ENCODE results near the gene PRRX2. TPM values are rescaled to one million over a fixed set of nuclear protein-coding genes. Genes with fewer than 3 reads are reported as not detected.
"Not testable (repeated sequence)": the region's sequence is repeated elsewhere in the genome, so short reads cannot be mapped to it uniquely, and the experiment has no call there.

Gene PRRX2
- total RNA-seq, 2 donors from 2014 or later = 3.3 to 6.1 TPM

- Mint-ChIP-seq H3K36me3 (ENCODE audit: insufficient read depth in 2 of 2) (no peaks in the 10 kb centered on the region), H3K27ac (no peak overlapping the region), H3K4me3 (no peak overlapping the region), H3K9me3 (no peaks in the 10 kb centered on the region), H3K4me1 (ENCODE audit: low read depth) (no peaks in the 10 kb centered on the region), H3K27me3 (ENCODE audit: low read depth) (no peaks in the 10 kb centered on the region)
- no peak for ATAC-seq (replicated peaks in 1 of 2)
- DNase-seq = no peak
Measured at GRCh38 chr9:129649726-129650679, 15.4 kb upstream of the PRRX2 start.

DNA sequence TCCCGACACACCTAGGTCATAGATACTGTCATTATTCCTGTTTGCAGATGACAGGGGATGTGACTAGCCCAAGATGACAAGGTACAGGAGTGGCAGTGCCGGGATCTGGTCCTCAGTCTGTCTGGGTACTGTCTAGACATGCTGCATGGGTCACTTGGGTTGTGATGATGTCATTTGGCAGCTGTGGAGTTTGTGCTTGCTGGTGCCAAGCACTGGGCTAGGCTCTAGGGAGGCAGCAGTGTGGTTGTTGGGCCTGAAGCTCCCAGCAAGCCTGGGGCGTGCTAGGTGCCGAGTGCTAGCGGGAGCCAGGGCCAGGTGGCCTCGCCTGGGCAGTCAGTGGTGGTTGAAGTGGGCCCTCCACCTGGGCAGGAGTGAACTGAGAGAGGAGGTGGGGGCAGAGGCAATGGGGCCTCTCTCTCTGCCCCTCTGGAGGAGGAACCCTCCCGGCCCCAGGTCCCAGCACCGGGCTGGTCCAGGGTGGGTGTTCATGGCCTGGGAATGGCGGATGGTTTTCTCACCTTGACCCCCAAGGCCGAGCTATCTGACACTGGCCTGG, 14.7 kb upstream of the PRRX2 start:
- no peak for DNase-seq
- no peak overlapping the region for H3K27ac Mint-ChIP-seq
- ATAC-seq (replicated peaks in 1 of 2) = no peak
- no peaks in the 10 kb centered on the region for H3K4me1 Mint-ChIP-seq (ENCODE audit: low read depth)
- no peak overlapping the region for H3K4me3 Mint-ChIP-seq
- no peaks in the 10 kb centered on the region for H3K27me3 Mint-ChIP-seq (ENCODE audit: low read depth)
- H3K36me3 Mint-ChIP-seq (ENCODE audit: insufficient read depth in 2 of 2) = no peaks in the 10 kb centered on the region
- no peaks in the 10 kb centered on the region for H3K9me3 Mint-ChIP-seq

DNA sequence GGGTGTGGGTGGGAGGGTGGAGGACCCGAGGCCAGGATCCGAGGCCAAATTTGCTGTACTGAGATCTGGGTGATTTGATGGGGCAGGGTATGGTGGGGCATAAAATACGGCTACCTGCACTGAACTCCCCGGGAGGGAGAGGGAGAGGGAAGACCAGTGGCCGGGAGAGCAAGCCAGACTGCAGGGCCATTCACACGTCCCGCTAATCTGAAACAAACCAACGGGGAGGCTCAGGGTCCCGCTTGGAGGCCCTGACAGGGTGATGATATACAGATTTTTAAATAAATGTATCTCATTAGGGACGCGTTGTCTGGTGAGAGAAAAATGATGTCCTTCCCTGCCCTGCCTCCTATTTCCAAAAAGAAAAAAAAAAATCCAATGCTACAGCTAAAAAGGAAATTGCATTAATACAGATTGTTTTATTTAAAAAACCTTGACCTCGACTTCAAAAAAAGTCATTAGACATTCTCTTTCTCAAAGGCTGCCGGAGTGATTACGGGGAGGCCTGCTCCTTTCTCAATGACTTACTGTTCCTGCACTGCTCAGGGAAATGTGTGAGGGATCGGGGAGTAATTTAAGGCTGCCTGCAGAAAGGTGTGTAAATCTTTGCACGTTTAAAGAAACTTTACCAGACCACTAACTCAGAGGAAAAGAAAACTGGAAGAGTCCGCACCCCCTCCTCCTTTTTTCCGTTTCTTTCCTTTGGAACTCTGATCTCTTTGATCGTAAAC, 11.5 kb upstream of the PRRX2 start:
- ATAC-seq (replicated peaks in 1 of 2) (no peak), DNase-seq (no peak)
- Mint-ChIP-seq H3K9me3 (no peaks in the 10 kb centered on the region), H3K27me3 (ENCODE audit: low read depth) (no peaks in the 10 kb centered on the region), H3K27ac (no peak overlapping the region), H3K4me3 (no peak overlapping the region), H3K4me1 (ENCODE audit: low read depth) (no peaks in the 10 kb centered on the region), H3K36me3 (ENCODE audit: insufficient read depth in 2 of 2) (no peaks in the 10 kb centered on the region)

DNA sequence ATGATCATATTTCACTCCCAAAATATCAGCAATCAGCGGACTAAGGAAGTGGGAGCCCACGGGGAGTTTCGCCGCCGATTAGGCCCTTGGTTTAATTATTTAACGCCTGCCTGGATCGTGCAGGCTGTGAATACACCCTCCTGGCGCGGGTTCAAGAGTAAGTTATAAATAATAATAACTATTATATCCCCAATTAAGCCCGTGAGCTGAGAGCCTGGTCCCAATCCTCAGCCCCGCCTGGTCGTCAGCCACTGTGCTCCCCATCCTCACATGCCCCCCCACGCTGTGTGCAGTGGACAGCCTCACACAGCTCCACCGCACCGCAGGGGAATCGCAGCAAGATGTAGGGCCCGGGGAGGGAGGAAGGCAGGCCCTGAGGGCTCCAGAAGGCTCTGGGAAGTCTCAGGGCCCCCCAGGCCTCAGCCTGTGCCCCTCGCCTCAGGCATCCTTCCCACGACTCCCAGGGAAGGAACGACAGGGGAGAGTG, 10.8 kb upstream of the PRRX2 start:
- Mint-ChIP-seq H3K27me3 (ENCODE audit: low read depth) (no peaks in the 10 kb centered on the region), H3K4me1 (ENCODE audit: low read depth) (no peaks in the 10 kb centered on the region), H3K4me3 (no peak overlapping the region), H3K36me3 (ENCODE audit: insufficient read depth in 2 of 2) (no peaks in the 10 kb centered on the region), H3K27ac (no peak overlapping the region), H3K9me3 (no peaks in the 10 kb centered on the region)
- DNase-seq = no peak
- no peak for ATAC-seq (replicated peaks in 1 of 2)

DNA sequence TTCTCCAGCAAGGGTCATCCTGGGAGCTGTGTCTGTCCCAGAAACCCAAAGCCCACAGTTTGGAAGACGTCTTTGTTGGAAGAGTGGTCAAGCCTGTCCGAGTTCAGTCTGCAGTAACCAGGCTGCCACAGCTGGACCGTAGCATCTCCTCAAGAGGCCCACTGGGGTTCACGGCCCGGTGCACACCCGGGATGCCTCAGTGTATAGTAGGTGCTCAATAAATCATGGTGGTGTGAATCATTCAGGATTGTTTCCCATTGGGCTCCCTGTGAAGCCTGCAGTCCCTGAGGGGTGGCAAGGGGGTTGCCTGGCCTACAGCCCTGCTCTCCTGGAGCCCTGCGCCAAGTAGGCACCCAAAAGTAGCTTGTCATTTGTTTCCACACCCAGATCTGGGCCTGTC, 10.3 kb upstream of the PRRX2 start:
- no peak for ATAC-seq (replicated peaks in 1 of 2)
- H3K9me3 Mint-ChIP-seq = no peaks in the 10 kb centered on the region
- no peak for DNase-seq
- H3K27ac Mint-ChIP-seq = no peak overlapping the region
- H3K36me3 Mint-ChIP-seq (ENCODE audit: insufficient read depth in 2 of 2) = no peaks in the 10 kb centered on the region
- no peak overlapping the region for H3K4me3 Mint-ChIP-seq
- H3K4me1 Mint-ChIP-seq (ENCODE audit: low read depth) = no peaks in the 10 kb centered on the region
- no peaks in the 10 kb centered on the region for H3K27me3 Mint-ChIP-seq (ENCODE audit: low read depth)

DNA sequence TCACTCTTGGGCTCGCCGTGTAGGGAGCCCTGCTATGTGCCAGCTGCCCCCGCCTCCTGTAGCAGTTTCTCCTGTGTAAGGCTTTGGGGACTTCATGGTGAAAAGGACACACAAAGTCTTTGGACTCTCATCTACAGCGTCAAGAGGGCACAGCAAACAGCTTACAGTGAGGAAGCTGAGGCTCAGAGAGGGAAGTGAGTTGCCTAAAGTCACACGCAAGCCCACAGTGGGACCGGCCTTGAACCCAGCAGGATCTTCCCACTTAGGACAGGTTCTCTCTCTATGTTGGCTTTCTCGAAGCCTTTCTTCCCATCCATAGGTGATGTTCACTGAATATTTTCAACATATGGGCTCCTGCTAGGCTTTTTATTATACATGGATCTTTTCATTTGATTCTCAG, 9.8 kb upstream of the PRRX2 start:
- Mint-ChIP-seq H3K4me1 (ENCODE audit: low read depth) (no peaks in the 10 kb centered on the region), H3K27ac (no peak overlapping the region), H3K4me3 (no peak overlapping the region), H3K27me3 (ENCODE audit: low read depth) (no peaks in the 10 kb centered on the region), H3K9me3 (no peaks in the 10 kb centered on the region), H3K36me3 (ENCODE audit: insufficient read depth in 2 of 2) (no peaks in the 10 kb centered on the region)
- ATAC-seq (replicated peaks in 1 of 2) = no peak
- DNase-seq = no peak

DNA sequence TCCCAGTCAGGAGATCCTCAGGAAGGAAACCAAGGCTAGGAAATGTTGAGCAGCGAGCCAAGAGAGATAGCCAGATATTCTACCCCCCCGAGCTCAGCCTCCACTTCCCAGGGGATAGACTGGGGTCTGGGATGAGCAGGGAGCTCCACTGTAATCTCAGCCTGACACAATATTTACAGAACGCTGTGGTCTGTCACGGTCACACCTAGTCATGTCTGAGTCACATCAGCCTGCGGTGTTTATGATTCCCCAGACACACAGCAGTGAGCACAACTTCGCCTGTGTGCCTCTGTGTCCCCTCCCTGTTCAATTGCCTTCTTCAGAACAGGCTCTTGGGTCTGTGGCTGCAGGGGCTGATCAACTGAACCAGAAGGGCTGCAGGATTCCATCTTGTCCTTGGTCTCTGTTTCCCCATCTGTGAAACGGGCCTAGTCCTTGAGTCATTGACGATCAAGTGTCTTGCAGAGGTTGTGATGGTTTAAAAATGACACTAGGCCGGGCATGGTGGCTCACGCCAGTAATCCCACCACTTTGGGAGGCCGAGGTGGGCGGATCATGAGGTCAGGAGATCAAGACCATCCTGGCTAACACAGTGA, 8.6 kb upstream of the PRRX2 start:
- Mint-ChIP-seq H3K4me1 (ENCODE audit: low read depth) (no peaks in the 10 kb centered on the region), H3K9me3 (no peaks in the 10 kb centered on the region), H3K4me3 (no peak overlapping the region), H3K27me3 (ENCODE audit: low read depth) (peaks cover 4% of the 10 kb centered on the region), H3K27ac (no peak overlapping the region), H3K36me3 (ENCODE audit: insufficient read depth in 2 of 2) (no peaks in the 10 kb centered on the region)
- DNase-seq (no peak), ATAC-seq (replicated peaks in 1 of 2) (peak; percentile 62 to 85)

DNA sequence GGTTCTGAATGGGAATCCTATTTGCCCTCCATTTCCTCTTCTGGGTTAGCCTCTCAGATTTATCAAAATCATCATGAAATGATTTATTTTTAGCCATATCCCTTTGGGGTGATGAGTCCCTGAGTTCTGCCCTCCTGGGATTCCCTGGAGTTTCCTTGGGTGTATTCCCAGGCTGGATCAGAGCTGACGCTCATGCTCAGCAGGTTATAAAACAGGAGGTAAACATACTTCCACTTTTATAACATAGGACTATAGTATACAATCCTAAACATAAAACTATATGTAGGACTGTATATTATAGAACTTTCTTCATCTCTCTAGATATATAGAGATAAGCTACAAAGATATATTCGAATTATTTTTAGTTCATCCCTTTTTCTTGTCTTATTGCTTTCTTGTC, 4.4 kb upstream of the PRRX2 start:
- Mint-ChIP-seq H3K36me3 (ENCODE audit: insufficient read depth in 2 of 2) (no peaks in the 10 kb centered on the region), H3K27me3 (ENCODE audit: low read depth) (peaks cover 8% of the 10 kb centered on the region), H3K4me3 (no peak overlapping the region), H3K9me3 (no peaks in the 10 kb centered on the region), H3K4me1 (ENCODE audit: low read depth) (no peaks in the 10 kb centered on the region), H3K27ac (no peak overlapping the region)
- ATAC-seq (replicated peaks in 1 of 2) (no peak), DNase-seq (no peak)

DNA sequence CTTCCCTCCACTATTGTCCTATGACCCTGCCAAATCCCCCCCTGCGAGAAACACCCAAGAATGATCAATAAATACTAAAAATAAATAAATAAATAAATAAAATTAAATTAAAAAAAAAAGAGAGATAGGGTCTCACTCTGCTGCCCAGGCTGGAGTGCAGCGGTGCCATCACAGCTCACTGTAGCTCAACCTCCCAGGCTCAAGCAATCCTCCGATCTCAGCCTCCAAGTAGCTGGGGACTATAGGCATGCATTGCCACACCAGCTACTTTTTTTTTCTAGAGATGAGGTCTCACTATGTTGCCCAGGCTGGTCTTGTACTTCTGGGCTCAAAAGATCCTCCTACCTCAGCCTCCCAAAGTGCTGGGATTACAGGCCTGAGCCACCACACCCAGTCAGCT, 3.2 kb upstream of the PRRX2 start:
- not testable (repeated sequence) for H3K36me3 Mint-ChIP-seq (ENCODE audit: insufficient read depth in 2 of 2); H3K4me3 Mint-ChIP-seq; H3K9me3 Mint-ChIP-seq; H3K4me1 Mint-ChIP-seq (ENCODE audit: low read depth); H3K27ac Mint-ChIP-seq; ATAC-seq (replicated peaks in 1 of 2); DNase-seq
- H3K27me3 Mint-ChIP-seq (ENCODE audit: low read depth) = peaks cover 11% of the 10 kb centered on the region

DNA sequence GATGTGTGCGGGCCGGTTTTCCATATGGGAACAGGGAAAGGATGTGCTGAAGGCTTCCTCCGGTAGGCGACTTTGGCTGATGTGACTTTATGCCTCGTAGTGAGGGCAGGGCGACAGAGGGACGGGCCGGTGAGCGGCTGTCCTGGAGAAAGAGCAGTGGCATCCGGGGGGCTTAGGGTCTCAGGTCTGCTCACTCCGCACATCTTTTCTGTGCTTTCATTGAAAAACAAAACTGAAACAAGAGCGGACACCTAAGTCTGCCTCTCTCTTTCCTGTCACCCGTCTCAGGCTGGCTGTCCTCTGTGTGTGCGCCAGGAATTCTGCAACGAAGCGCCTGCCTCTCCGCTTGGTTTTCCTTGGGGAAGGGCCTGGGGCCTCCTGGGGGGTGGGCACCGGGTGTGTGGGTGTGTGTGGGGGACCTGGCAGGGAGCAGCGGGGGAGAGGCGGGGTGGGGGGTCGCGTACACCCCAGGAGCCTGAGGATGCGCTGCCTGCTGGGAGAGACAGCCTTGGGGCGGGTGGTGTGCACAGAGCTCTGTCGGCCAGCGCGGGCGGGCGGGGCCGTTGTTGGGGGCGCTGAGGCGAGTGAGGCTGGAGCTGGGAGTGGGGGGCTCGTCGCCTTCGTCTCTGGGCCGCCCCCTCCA, 580 bp upstream of the PRRX2 start:
- Mint-ChIP-seq H3K4me3 (peak overlapping the region; percentile 70 to 74), H3K4me1 (ENCODE audit: low read depth) (no peaks in the 10 kb centered on the region), H3K27me3 (ENCODE audit: low read depth) (peaks cover 16% of the 10 kb centered on the region), H3K9me3 (no peaks in the 10 kb centered on the region), H3K27ac (no peak overlapping the region), H3K36me3 (ENCODE audit: insufficient read depth in 2 of 2) (no peaks in the 10 kb centered on the region)
- ATAC-seq (replicated peaks in 1 of 2) (peak; percentile 45 to 53), DNase-seq (peak in 1 of 2 donors; percentile 12)

DNA sequence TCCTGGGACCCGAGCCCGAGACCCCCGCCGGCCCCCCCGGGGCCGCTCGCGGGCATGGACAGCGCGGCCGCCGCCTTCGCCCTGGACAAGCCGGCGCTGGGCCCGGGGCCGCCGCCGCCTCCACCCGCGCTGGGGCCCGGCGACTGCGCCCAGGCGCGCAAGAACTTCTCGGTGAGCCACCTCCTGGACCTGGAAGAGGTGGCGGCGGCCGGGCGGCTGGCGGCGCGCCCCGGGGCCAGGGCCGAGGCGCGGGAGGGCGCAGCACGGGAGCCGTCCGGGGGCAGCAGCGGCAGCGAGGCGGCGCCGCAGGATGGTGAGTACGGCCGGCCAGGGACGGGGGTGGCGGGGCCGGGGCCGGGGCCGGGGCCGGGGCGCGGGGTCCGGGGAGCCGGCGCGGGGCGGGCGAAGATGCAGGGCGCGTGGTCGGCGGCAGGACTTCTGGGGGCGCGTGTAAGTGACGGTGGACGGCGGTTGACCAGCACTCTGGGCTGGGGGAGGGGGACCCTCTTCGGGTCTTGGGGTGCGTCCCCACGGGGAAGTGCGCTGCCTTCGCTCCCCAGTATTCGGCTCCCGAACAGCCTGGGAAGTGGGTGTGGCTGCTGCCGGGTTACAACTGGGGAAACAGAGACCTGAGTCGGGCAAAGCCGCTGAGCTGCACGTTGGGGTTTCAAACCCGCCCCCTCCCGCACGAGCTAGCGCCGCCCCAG, 520 bp downstream of the PRRX2 start:
- Mint-ChIP-seq H3K27ac (no peak overlapping the region), H3K9me3 (no peaks in the 10 kb centered on the region), H3K27me3 (ENCODE audit: low read depth) (peaks cover 14% of the 10 kb centered on the region), H3K4me3 (peak overlapping the region in 1 of 2 donors; percentile 47), H3K4me1 (ENCODE audit: low read depth) (no peaks in the 10 kb centered on the region), H3K36me3 (ENCODE audit: insufficient read depth in 2 of 2) (no peaks in the 10 kb centered on the region)
- DNase-seq = peak in 1 of 2 donors; percentile 5
- ATAC-seq (replicated peaks in 1 of 2) = peak; percentile 36 to 50

- Mint-ChIP-seq H3K4me3 (no peak overlapping the region), H3K9me3 (no peaks in the 10 kb centered on the region)
Measured at GRCh38 chr9:129666575-129666974, 1.1 kb downstream of the PRRX2 start.

More at GRCh38 chr9:129666575-129666974, 1.1 kb downstream of the PRRX2 start:
- H3K36me3 Mint-ChIP-seq (ENCODE audit: insufficient read depth in 2 of 2) = no peaks in the 10 kb centered on the region
- H3K27me3 Mint-ChIP-seq (ENCODE audit: low read depth) = peaks cover 12% of the 10 kb centered on the region
- ATAC-seq (replicated peaks in 1 of 2) (no peak), DNase-seq (no peak)
- H3K27ac Mint-ChIP-seq = no peak overlapping the region
- peaks cover 2% of the 10 kb centered on the region for H3K4me1 Mint-ChIP-seq (ENCODE audit: low read depth)
